Endodermal cell (in vitro differentiated cells): ENCODE measurements around the gene NCOA6. TPM values are rescaled to one million over a fixed set of nuclear protein-coding genes. Genes with fewer than 3 reads are reported as not detected.

Experiments
- DNase-seq: peaks from one replicate; pipeline ENCODE4 v3.0.0-alpha.2; 2017
- H3K27ac ChIP-seq: 2 replicates; pipeline ENCODE4 v1.5.1; 2013; ENCODE audit warnings: mild to moderate bottlenecking, low read depth, low read length, moderate library complexity
- H3K27me3 ChIP-seq: 2 replicates; pipeline ENCODE4 v1.6.1; 2013; ENCODE audit warnings: mild to moderate bottlenecking, low read length, moderate library complexity; ENCODE audit not compliant: insufficient read depth, control insufficient read depth, poor library complexity, severe bottlenecking
- H3K36me3 ChIP-seq: 2 replicates; pipeline ENCODE4 v1.7.0; 2013; ENCODE audit warnings: mild to moderate bottlenecking, low read length, moderate library complexity; ENCODE audit not compliant: control insufficient read depth, insufficient read depth
- H3K4me1 ChIP-seq: one replicate; pipeline ENCODE4 v1.7.0; 2013; ENCODE audit warnings: low read length; ENCODE audit not compliant: control insufficient read depth, insufficient read depth
- H3K4me3 ChIP-seq: 2 replicates; pipeline ENCODE4 v1.5.1; 2013; ENCODE audit warnings: mild to moderate bottlenecking, low read length, moderate library complexity
- H3K9ac ChIP-seq: 2 replicates; pipeline ENCODE4 v1.6.1; 2013; ENCODE audit warnings: mild to moderate bottlenecking, low read length, moderate library complexity; ENCODE audit not compliant: poor library complexity, severe bottlenecking; ENCODE audit errors: extremely low read depth
- H3K9me3 ChIP-seq: 2 replicates; pipeline ENCODE4 v1.6.1; 2013; ENCODE audit warnings: mild to moderate bottlenecking, low read length, moderate library complexity; ENCODE audit not compliant: control insufficient read depth
- H3K27ac Mint-ChIP-seq: 2 replicates; pipeline ENCODE4 v1.8.0; 2020; ENCODE audit warnings: mixed read lengths
- H3K27me3 Mint-ChIP-seq: 2 replicates; pipeline ENCODE4 v1.8.0; 2021; ENCODE audit warnings: mild to moderate bottlenecking, mixed read lengths; ENCODE audit not compliant: insufficient read depth
- H3K36me3 Mint-ChIP-seq: 2 replicates; pipeline ENCODE4 v1.8.0; 2020; ENCODE audit warnings: low read depth, mixed read lengths
- H3K4me1 Mint-ChIP-seq: 2 replicates; pipeline ENCODE4 v1.8.0; 2020; ENCODE audit warnings: mixed read lengths
- H3K4me3 Mint-ChIP-seq: 2 replicates; pipeline ENCODE4 v1.8.0; 2020; ENCODE audit warnings: mild to moderate bottlenecking, moderate library complexity, mixed read lengths
- H3K9me3 Mint-ChIP-seq: 2 replicates; pipeline ENCODE4 v1.8.0; 2020; ENCODE audit warnings: mild to moderate bottlenecking, mixed read lengths
- CTCF ChIP-seq: fragments of 200-600 bp; sonication (generic); conservative IDR thresholded peaks from 2 replicates; pipeline ENCODE4 v1.5.0; 2021; ENCODE audit warnings: antibody characterized with exemption, mild to moderate bottlenecking
- WGBS, 2 experiments: methylation state at CpG; one replicate each; pipeline versions ENCODE4 v1.1.5 to v1.1.7; 2013; ENCODE audit warnings: missing lambda C conversion rate in 2 of 2, mixed read lengths in 1 of 2; ENCODE audit not compliant: insufficient coverage in 1 of 2, insufficient read length in 1 of 2; 5-methylcytosine and 5-hydroxymethylcytosine counted together
- total RNA-seq, 2 donors: library from RNA; stranded (reverse); fragmentation: NEBNext Ultra II Directional in 1 of 2; extraction: Animal tissue kit (Norgen Biotek cat#: 25700) in 1 of 2; gene quantifications; 2 replicates in 1 of 2; 3 replicates in 1 of 2; pipeline ENCODE4 v1.2.1, GENCODE V29; 2021

NCOA6 gene
- total RNA-seq, 2 donors from 2014 or later, result 27.1 to 37.4 TPM

- no peak overlapping the region for H3K27ac ChIP-seq
- H3K4me1 Mint-ChIP-seq, result no peaks in the 10 kb centered on the region
- no peaks in the 10 kb centered on the region for H3K9me3 Mint-ChIP-seq
- no peaks in the 10 kb centered on the region for H3K27me3 ChIP-seq
- H3K4me3 ChIP-seq, result no peak overlapping the region
- H3K9ac ChIP-seq, result no peak overlapping the region
- WGBS, 2 experiments, result 92% methylated on average over 2 of the region's 4 CpGs; no CpG with 5 or more reads in 1 of the 2 experiments
- H3K4me3 Mint-ChIP-seq, result no peak overlapping the region
- DNase-seq, result no peak
- H3K36me3 ChIP-seq, result peaks cover 41% of the 10 kb centered on the region
- H3K4me1 ChIP-seq, result no peaks in the 10 kb centered on the region
- no peak overlapping the region for H3K27ac Mint-ChIP-seq
- H3K27me3 Mint-ChIP-seq, result no peaks in the 10 kb centered on the region
- TF ChIP-seq CTCF, result no peak
- H3K9me3 ChIP-seq, result no peaks in the 10 kb centered on the region
- H3K36me3 Mint-ChIP-seq, result peaks cover 43% of the 10 kb centered on the region
Observed at GRCh38 chr20:34852298-34852697, 26.8 kb upstream of the NCOA6 start.

GRCh38 chr20:34850969-34851368 is 25.5 kb upstream of the NCOA6 start:
- H3K9me3 Mint-ChIP-seq, result no peaks in the 10 kb centered on the region
- TF ChIP-seq CTCF, result no peak
- H3K4me1 Mint-ChIP-seq, result no peaks in the 10 kb centered on the region
- peaks cover 39% of the 10 kb centered on the region for H3K36me3 Mint-ChIP-seq
- H3K27ac Mint-ChIP-seq, result no peak overlapping the region
- DNase-seq, result no peak
- Histone ChIP-seq H3K4me3 (no peak overlapping the region), H3K27me3 (no peaks in the 10 kb centered on the region), H3K4me1 (no peaks in the 10 kb centered on the region), H3K36me3 (peaks cover 46% of the 10 kb centered on the region), H3K9ac (no peak overlapping the region), H3K27ac (no peak overlapping the region), H3K9me3 (no peaks in the 10 kb centered on the region)
- no peak overlapping the region for H3K4me3 Mint-ChIP-seq
- WGBS, 2 experiments, result 96 to 98% methylated on average over 12 to 14 of the region's 14 CpGs
- H3K27me3 Mint-ChIP-seq, result no peaks in the 10 kb centered on the region

- Mint-ChIP-seq H3K9me3 (no peaks in the 10 kb centered on the region), H3K27ac (no peak overlapping the region)
Observed at GRCh38 chr20:34849778-34850177, 24.3 kb upstream of the NCOA6 start.

More at GRCh38 chr20:34849778-34850177, 24.3 kb upstream of the NCOA6 start:
- no peak overlapping the region for H3K4me3 ChIP-seq
- no peak overlapping the region for H3K27ac ChIP-seq
- H3K9ac ChIP-seq, result no peak overlapping the region
- no peaks in the 10 kb centered on the region for H3K4me1 ChIP-seq
- TF ChIP-seq CTCF, result no peak
- Mint-ChIP-seq H3K36me3 (peaks cover 36% of the 10 kb centered on the region), H3K4me3 (no peak overlapping the region), H3K4me1 (no peaks in the 10 kb centered on the region), H3K27me3 (no peaks in the 10 kb centered on the region)
- DNase-seq, result no peak
- H3K36me3 ChIP-seq, result peaks cover 38% of the 10 kb centered on the region
- H3K9me3 ChIP-seq, result no peaks in the 10 kb centered on the region
- 88 to 90% methylated on average over 6 to 9 of the region's 9 CpGs for WGBS, 2 experiments
- H3K27me3 ChIP-seq, result no peaks in the 10 kb centered on the region
